Fibroblast of skin of left biceps (primary cell): ENCODE results near the gene DDAH1.

ENCODE experiments used
- DNase-seq, 2 experiments: peaks; one replicate each; pipeline ENCODE4 v3.0.0-alpha.2; 2013; ENCODE audit warnings: low read depth in 2 of 2

DDAH1 gene

DNA sequence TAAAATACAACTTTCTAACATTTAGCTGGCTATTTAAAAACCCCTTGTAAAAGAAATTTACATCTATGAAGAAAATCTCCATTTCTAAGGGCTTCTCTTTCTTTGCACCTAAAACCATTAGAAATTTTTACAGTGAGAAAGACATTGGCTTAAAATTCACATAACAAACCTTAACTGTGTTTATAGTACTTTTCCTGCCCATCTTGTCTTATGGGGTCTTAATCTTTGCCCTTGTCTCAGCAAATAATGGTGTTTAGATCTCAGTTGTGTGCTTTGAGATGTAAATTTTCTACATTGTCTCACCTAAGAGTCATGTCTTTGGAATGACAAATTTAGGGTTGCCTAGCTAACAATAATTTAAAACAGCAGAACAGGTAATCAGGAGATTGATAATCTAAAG lies 71.5 kb downstream of the DDAH1 start:
- DNase-seq, result no peak

DNA sequence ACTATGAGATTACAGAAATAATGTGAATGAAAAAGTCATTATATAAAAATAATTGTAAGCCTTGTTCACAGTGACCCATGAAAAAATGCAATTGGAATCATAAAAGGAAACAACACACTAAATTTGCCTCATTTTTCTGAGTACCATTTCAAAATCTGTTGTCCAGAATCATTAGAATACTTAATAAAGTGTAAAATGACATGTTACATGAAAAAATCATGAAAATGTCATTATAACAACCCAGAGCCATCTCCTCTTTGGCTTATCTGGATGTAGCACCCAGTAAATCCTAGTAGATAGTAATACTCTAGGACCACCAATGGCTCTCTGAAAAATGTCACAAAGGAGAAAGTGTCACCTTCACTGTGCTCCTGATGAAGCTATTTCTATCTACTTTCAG lies 76.5 kb downstream of the DDAH1 start:
- DNase-seq, result no peak

DNA sequence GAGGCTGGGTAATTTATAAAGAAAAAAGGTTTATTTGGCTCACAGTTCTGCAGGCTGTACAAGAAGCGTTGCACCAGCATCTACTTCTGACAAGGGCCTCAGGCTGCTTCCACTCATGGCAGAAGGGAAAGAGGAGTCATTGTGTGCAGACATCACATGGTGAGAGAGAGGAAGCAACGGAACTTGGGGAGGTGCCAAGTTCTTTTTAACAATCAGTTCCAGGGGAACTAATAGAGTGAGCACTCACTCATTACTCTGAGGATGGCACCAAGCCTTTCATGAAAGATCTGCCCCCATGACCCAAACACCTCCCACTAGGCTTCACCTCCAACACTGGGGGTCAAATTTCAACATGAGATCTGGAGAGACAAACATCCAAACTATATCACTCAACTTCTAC lies 77.2 kb downstream of the DDAH1 start:
- DNase-seq, result no peak

DNA sequence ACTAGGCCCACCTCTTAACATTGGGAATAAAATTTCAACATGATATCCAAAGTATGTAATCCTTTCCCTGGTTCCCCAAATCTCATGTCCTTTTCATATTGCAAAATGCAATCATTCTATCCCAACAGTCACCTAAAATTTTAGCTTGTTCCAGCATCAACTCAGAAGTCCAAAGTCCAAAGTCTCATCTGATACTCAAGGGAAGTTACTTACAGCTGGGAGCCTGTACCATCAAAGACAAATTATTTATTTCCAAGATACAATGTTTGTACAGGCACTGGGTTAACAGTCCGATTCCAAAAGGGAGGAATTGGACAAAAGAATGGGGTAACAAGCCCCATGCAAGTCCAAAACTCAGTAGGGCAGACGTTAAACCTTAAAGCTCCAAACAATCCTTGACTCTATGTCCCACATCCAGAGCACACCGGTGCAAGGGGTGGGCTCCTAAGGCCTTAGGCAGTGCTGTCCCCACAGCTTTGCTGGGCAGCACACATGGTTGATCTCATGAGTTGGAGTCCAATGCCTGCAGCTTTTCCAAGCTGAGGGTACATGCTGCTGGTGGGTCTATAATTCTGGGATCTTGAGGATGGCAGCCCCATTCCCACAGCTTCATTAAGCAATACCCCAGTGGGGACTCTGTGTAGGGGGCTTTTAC lies 78.8 kb downstream of the DDAH1 start:
- no peak for DNase-seq

DNA sequence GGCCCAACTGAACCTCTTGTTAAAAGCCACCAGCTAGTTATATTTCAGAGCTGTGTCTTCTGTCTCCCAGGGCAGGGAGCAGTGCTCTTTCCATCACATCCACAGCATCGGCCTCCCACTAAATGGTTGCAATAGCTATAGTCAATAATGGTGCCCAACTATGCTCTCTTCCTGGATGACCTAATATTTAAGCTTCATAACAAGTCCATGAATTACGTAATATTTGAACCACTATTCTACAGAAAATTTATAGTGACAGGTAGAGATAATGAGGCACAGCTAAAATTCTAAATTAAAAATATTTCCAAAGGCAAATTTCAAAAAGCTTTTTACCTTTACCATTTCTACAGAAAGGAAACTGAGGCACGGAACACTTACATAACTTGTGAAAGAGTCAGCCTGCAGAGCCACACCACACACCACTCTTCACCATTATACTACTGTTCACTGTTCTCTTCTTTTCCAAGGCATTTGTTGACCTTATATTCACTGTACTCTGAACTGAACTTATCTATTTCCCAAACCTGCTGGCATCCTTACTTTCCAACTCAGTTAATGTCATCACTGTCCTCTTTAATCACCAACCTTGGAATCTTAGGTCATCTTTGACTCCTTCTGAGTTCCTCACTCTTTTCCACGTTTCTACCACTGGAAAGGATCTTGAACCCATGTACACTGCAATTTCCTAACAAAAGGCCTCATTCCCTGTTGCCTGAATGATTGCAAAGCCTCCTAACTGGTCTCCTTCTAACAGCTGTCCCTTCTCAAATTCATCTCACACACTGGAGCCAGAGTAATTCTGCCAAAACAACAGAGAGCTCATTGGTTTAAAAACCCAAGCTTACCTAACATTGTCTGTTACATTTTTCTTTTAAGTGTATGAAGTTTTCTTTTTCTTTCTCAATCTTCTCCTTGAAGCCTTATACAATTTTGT lies 85.5 kb downstream of the DDAH1 start:
- DNase-seq, result no peak

DNA sequence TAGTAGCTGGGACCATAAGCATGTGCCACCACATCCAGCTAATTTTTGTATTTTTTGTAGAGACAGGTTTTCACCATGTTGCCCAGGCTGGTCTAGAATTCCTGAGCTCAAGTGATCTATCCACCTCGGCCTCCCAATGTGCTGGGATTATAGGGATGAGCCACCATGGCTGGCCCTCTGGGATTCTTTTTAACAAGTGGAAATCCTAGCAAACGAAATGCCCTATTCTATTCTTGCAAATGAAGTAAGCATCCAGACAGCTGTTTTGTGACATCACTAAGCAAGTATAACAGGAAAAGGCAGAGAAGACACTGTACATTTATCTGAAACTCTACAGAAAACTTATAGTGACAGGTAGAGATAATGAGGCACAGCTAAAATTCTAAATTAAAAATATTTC lies 86.4 kb downstream of the DDAH1 start:
- DNase-seq, result no peak

DNA sequence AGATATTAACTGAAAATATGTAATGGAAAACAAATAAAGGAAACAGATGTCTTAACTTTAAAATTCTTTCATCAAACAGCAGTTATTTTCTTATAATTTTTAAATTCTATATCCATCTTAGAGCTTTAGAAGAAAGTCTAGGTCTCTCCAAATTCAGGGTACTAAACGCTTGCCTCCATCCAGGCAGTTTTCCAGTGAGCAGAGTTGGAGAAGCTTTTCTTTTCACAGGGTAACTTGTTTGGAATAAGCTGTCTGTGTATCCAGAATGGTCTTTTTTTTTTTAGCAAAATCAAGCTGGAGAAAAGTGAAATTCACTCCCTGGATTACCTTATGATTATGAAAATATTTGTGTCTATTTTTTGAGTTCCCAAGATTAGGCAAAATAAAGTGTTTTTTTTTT lies 88.6 kb downstream of the DDAH1 start:
- no peak for DNase-seq

DNA sequence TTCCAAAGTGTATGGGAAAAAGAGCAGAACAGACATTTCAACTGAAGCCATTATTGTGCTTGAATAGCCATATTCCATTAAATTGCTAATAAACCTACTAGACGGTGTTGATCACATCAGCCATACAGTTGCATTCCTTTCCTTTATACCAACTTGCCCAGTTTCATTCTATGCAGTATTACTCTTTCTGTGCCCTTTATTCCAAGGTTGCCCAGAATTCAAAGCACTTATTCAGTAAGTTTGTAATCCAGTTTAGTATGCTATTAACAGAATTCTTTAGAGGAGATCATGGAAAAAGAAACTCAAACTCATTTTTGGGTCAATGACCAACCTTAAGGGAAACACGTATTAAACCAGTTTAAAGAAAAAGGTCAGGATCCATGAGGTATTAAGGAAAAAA lies 89.5 kb downstream of the DDAH1 start:
- DNase-seq, result no peak

DNA sequence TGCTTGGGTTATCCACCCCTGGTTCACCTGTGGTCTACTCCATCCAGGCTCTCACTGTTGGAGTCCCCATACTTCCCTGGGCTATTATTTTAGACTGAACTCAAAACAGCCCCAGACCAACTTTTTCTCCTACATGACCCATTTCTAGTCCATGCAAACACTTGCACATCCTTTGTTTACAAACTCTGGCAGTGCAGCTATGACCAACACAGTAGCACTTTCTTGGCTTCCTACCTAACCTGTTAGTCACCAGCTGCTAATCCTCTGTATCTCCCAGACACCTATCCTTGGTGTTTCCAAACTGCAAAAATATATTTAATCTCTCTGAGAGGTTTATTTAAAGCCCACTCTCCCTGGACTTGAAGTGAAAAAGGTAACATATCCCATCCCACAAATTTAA lies 90.8 kb downstream of the DDAH1 start:
- DNase-seq, result peak in 1 of 2 experiments; percentile 33

DNA sequence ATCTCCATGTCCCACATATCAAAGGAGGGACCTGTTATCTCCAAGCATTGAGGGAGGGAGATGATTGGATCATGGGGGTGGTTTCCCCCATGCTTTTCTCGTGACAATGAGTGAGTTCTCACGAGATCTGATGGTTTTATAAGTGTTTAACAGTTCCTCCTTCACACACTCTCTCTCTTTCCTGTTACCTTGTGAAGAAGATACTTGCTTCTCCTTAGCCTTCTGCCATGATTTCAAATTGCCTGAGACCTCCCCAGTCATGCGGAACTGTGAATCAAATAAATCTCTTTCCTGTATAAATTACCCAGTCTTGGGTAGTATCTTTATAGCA lies 91.6 kb downstream of the DDAH1 start:
- no peak for DNase-seq

DNA sequence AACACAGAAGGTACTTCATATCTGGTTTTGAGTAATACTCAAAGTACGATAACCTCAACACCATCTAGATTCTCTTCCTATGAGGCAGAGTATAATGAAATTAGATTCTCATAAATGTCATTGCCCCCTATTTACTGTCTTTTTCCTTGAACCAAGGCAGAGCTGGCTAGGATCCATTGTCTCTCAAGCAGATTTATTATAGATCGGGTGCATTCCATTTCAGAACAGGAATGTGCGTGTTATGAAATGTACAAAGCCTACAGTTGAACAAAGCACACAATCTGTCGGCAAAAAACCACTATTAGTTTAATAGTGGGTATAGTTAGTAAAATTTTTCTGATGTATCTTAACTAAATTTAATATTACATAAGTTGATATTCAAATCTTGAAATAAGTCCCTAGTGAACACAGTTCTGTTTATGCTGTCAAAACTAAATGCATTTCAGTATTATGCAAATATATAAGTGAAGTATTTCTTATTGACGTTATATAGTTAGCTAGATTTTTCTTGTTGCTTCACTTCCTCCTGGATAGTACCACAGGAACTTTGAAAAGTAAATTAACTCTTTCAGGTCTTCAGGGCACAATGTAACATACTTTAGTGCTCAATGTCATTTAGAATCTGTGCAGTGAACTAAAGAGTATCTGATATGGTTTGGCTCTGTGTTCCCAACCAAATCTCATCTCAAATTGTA lies 92.1 kb downstream of the DDAH1 start:
- peak; percentile 57 to 62 for DNase-seq

DNA sequence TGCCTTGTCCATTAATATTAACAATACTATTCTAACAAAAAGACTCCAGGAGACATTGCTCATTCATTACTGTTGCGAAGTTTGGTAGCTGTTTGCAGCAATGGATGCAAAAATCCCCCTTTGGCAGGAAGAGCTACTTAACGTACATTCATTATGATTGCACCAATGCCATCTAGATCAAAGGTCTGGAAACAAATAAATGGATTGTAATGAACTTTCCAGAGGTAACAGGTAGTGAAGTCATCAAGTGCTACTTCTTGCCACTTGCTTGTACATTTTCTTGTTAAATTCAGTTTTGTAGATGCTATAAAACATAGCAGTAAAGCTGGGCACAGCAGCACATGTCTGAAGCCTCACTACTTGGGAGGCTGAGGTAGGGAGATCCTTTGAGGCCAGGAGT lies 93.9 kb downstream of the DDAH1 start:
- no peak for DNase-seq

DNA sequence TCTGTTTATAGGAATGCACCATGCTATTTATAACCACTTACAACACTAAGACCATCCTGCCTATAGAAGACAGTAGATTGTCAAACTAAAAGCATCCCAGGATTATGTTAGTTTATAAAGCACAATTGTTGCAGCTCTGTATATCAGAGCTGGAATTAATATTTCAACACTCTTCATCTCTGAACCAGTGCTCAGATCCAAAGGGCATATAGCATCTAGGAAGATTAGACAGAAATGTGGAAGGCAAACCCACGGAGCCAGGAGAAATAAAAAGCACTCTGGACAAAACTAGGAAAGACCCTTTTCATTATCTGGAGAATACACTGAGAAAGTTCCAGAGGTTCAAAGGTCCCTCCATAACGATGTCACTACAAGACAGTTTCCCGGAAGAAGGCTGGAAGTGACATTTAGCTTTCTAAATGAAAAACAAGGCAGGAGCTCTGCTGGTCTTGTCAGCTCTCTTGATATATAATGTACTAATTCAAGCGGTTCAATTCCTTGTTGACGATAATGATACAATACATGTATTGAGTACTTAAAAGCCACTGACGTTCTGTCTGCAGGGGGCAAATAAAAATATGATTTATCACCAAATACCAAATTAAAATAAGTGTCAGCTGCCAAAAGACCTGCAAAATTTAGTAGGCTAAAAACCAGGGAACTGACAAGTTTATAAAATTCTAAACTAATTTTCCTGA lies 96.7 kb downstream of the DDAH1 start:
- DNase-seq, result no peak

DNA sequence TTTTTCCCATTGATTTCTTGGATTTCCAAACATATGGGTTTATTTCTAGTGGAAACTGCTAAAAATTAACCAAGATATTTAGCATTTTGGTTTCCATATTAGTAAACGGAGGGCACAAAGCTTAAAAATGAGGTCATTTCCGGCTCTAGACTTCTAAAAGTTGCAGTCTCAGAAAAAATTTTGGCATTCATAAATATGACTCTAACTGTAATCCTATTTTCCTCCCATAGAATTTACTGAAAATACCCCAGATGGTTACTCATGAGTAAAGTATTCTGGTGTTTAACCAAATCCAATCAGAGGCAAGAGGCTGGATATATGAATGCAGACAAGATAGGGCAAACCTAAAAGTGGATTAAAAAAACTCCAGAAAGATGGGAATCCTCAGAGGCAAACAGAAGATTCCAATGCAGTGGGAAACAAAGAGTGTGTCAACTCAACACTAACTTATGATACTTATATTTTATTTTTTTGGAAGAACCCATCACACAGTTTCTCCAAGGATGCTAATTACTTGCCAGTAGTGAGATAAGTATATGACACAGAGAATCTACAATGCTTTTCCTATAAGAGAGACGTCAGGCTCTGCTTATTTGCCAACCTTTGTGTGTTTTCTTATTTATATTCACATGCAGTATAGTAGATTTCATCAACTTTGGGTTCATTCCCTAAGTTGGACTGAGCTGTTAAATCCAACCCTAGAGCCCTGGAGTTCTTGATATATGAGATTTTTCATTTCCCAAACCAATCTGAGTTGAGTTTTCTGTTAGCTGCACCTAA lies 98.4 kb downstream of the DDAH1 start:
- peak; percentile 82 to 88 for DNase-seq

DNA sequence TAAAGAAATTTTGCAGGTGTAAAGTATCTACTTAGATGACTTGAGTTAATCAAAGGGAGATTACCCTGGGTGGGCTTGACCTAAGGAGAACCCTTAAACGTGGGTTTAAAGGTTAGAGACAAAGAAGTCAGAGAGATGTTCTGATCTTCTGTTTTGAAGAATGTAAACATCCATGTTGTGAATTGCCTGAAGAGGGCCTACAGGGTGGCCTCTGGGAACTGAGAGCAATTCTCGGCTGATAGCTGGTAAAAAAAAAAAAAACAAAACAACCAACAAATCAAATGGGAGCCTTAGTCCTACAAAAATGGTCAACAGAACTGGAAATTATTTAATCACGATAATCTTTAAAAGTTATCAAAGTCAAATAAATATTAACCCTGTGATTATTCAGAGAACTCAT lies 99.1 kb downstream of the DDAH1 start:
- DNase-seq, result no peak

DNA sequence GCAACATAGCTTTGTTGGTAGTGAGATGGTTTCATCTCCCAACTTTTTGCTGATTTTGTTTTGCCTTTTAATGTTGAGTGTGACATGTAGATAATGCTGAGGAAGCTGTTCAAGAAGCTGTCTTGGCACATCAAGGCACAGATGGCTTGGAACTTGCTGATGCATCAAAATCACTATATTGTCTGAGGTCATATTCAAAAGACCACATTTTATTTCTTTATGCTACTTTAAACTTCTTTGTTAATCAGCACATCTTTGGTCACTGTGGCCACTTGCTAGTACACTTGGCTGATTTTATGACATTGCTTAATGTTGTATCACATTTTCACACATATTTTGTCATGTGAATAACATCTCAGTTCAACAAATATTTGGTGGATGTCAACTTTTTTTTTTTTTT lies 101.4 kb downstream of the DDAH1 start:
- DNase-seq, result no peak

DNA sequence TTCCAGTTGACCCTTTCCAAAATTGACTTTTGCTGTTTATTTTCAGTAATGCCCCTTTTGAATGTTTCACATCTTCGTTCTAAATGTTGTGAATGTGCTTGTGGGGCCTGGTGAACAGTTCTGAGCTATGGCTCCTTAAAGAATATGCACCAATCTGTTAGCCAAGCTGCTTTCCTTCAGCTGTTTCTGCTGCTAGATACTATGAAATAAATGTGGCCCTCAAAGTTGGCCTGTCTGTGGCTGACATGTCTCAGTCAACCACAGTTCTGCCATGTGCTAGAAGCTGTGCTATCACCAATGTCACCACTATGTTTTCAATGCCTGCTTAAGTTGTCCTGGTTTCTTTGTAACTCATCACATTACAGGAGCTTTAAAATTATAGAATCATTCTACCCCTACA lies 101.9 kb downstream of the DDAH1 start:
- no peak for DNase-seq

DNA sequence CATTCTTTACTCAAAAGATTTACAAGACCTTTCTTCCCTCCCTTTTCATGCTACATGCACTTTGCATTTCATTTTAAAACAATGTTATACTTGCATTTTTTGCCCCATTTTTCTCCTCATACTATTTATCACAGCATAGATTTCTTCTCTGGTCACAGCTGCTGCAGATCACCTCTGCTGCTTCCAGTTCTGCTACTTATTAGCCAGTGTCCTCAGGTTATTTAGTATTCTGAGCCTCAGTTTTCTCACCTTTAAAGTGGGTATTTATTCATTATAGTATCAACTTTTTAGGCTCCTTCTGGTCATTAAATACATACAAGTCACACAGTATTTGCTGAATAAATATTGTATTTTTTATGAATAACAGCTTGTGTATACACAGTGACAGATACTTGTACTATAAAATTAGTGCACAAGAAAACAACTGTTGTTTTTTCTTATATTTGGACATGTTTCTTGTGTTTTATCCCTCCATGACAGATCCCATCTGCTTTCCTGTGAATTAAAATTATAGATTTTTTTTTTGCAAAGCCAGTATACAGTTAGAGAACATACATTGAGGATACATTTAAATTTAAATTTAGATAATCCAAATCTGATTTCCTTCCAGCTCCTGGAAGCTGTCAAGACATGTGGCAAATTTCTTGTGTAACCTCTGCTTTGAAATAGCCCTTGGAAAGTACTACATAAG lies 103.2 kb downstream of the DDAH1 start:
- no peak for DNase-seq

DNA sequence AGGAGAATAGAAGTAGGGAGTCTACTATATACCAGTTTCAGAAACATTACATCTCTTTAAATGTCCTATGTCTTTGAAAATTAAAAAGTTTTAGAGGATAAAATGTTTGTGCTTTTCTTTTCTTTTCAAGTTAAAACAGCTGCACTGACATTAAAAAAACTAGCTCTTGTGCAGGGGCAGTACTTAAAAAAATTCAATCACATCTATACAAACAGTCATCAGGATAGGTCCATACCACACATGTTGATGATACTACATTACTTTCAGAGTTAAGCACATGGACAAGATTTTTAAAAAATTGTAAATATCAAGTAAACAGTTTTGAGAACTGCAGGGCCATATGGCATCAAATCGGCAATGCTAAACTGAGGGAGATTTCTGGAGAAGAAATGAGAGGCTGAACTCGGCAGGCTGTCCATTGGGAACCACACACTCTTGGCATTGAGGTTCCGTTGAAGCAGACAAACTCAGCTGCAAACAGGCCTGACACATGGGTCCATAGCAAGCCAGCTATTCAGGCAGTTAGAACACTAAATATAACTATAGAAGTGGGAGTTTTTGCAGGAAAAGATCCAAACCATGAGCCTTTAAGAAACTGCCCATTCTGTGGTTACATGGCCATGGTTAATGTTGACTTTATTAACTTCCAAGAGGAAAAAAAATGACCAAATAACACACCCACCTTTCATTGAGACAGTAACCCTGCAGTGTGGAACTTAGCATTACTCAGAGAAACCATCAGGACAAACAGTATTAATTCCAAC lies 104.0 kb downstream of the DDAH1 start:
- no peak for DNase-seq
